Cardiac muscle cell (in vitro differentiated cells and primary cell): Measurements from ENCODE around the gene LCP1. TPM values are rescaled to one million over a fixed set of nuclear protein-coding genes. Genes with fewer than 3 reads are reported as not detected.

Source experiments
- DNase-seq, 2 donors: peaks; one replicate each; pipeline versions ENCODE4 v3.0.0 to v3.0.0-alpha.2; 2010 to 2017; ENCODE audit warnings: low read depth in 1 of 2, low spot score in 1 of 2
- H3K27ac ChIP-seq: fragments of 200-600 bp; sonication (generic); 2 replicates; pipeline ENCODE4 v1.5.1; 2016
- H3K27me3 ChIP-seq: fragments of 200-600 bp; sonication (generic); 2 replicates; pipeline ENCODE4 v1.6.0; 2016; ENCODE audit warnings: control low read depth
- H3K36me3 ChIP-seq: fragments of 200-600 bp; sonication (generic); 2 replicates; pipeline ENCODE4 v1.5.1; 2016; ENCODE audit warnings: control low read depth
- H3K4me1 ChIP-seq: fragments of 200-600 bp; sonication (generic); 2 replicates; pipeline ENCODE4 v1.8.1; 2017; ENCODE audit warnings: low read depth, mild to moderate bottlenecking, mixed run types
- H3K4me3 ChIP-seq: fragments of 200-600 bp; sonication (generic); 2 replicates; pipeline ENCODE4 v1.5.1; 2016; ENCODE audit warnings: mild to moderate bottlenecking
- H3K9me3 ChIP-seq: fragments of 200-600 bp; sonication (generic); 2 replicates; pipeline ENCODE4 v1.5.1; 2017; ENCODE audit warnings: low read depth, mild to moderate bottlenecking, control low read depth
- polyA plus RNA-seq: library from polyadenylated mRNA; unstranded; fragments of >200 nt; fragmentation: Nextera tagmentation; extraction: Ambion mirVana; gene quantifications from 2 replicates; pipeline ENCODE4 v1.2.1, GENCODE V29; 2016
- total RNA-seq: library from RNA; depleted of rRNA; stranded (reverse); fragments of >200 nt; gene quantifications from 2 replicates; pipeline ENCODE4 v1.2.3, GENCODE V29; 2016
- TF ChIP-seq, protein P1 (sequence below): IDR thresholded peaks from 2 replicates; pipeline ENCODE4 v1.5.1; 2012; ENCODE audit warnings: low read depth, mild to moderate bottlenecking, low read length

LCP1 gene
- total and polyA plus RNA-seq, 2 experiments from 2014 or later: 2.0 to 4.8 TPM

DNA sequence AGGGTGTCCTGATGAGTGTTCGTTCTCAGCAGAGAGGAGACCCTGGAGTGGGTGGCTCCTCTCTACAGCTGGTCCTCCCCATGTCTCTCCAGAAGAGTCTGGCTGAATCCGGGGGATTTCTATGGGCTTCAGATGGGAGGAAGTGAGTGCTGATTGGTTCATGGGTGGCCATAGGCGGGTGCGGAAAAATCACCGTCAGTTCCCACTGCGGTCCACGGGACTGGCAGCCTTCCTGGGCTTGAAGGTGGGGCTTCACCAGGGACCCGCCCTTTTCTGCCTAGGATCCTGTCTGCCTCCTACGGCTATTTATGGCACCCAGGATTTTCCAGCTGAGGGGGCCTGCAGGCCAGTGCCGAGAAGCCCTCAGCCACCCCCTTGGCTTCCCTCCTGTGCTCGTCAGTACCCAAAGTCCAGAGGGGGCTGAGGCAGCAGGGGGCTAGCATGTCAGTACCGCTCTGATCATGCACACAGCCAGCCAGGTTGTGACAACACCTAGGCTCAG is 95.5 kb downstream of the LCP1 start:
- H3K27ac ChIP-seq: no peak overlapping the region
- H3K36me3 ChIP-seq: no peaks in the 10 kb centered on the region
- no peaks in the 10 kb centered on the region for H3K27me3 ChIP-seq
- H3K4me1 ChIP-seq: no peaks in the 10 kb centered on the region
- DNase-seq: no peak
- TF ChIP-seq, protein P1, sequence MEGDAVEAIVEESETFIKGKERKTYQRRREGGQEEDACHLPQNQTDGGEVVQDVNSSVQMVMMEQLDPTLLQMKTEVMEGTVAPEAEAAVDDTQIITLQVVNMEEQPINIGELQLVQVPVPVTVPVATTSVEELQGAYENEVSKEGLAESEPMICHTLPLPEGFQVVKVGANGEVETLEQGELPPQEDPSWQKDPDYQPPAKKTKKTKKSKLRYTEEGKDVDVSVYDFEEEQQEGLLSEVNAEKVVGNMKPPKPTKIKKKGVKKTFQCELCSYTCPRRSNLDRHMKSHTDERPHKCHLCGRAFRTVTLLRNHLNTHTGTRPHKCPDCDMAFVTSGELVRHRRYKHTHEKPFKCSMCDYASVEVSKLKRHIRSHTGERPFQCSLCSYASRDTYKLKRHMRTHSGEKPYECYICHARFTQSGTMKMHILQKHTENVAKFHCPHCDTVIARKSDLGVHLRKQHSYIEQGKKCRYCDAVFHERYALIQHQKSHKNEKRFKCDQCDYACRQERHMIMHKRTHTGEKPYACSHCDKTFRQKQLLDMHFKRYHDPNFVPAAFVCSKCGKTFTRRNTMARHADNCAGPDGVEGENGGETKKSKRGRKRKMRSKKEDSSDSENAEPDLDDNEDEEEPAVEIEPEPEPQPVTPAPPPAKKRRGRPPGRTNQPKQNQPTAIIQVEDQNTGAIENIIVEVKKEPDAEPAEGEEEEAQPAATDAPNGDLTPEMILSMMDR: no peak
- no peaks in the 10 kb centered on the region for H3K9me3 ChIP-seq
- H3K4me3 ChIP-seq: no peak overlapping the region

DNA sequence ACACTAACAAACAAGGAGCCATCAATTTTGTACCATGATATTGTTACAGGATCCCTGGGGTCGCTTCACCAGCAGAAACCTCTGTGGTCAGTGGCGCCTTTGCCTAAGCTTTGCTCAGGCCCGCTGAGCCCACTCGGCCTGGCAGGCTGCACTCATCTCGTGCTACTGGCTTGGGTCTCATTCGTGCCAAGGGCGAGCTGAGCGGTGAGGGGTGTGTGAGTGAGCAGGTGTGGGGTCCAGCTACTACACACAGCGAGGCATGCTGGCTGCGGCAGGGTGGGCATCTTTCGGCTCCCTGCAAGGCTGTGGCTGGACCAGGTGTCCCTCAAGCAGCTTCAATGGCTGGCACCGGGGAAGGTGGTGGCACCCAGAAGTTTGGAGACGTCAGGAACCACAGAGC is 96.2 kb downstream of the LCP1 start:
- Histone ChIP-seq H3K4me1 (no peaks in the 10 kb centered on the region), H3K27ac (no peak overlapping the region), H3K9me3 (no peaks in the 10 kb centered on the region), H3K27me3 (no peaks in the 10 kb centered on the region), H3K4me3 (no peak overlapping the region), H3K36me3 (no peaks in the 10 kb centered on the region)
- no peak for DNase-seq
- TF ChIP-seq, protein P1: no peak

DNA sequence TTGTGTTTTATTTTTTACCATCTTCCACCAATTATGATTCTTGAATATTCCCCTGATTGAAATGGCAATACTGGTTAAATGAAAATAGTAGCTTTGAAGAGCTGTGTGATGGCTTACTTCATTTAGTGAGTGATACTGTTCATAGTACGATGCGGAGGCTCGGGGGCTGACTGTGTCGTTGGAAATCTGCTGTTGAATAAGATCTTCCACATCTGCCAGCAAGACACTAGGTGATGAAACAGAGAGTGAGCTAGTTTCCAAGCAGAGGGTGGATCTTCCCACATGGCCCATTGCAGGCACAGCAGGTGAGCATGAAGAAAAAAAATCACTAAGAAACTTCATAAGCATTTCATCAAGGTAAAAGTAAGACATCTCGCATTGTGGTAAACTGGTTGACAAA is 99.7 kb downstream of the LCP1 start:
- Histone ChIP-seq H3K27ac (no peak overlapping the region), H3K9me3 (no peaks in the 10 kb centered on the region), H3K4me3 (no peak overlapping the region), H3K36me3 (no peaks in the 10 kb centered on the region), H3K27me3 (no peaks in the 10 kb centered on the region), H3K4me1 (no peaks in the 10 kb centered on the region)
- TF ChIP-seq, protein P1: no peak
- no peak for DNase-seq

DNA sequence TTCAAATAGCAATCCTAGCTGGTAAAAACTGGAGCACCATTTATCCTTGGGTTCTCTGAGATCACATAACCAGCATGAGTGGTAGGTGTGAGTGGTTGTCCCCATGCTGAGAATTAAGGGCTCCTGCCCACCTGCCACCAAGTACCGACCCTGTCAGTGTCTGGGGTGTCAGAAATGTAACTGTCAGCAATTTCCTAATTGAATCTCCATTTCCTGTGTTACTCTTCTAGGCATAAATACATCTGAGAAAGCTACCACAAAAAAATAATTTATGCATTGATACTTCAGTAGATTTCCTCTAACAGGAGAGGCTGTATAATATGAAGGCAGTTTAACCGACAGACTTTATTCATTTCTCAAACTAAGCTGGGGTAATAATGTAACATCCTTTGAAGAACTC is 102.2 kb downstream of the LCP1 start:
- DNase-seq: no peak
- TF ChIP-seq, protein P1: no peak
- no peak overlapping the region for H3K4me3 ChIP-seq

DNA sequence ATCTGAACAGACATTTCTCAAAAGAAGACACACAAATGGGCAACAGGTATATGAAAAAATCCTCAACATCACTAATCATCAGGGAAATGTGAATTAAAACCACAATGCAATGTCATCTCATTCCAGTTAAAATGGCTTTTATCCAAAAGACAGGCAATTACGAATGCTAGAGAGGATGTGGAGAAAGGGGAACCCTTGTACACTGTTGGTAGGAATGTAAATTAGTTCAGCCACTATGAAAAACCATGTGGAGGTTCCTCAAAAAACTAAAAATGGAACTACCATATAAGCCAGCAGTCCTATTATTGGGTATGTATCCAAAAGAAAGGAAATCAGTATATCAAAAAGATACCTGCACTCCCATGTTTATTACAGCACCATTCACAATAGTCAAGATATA is 104.7 kb downstream of the LCP1 start:
- H3K4me3 ChIP-seq: no peak overlapping the region
- TF ChIP-seq, protein P1: no peak
- H3K4me1 ChIP-seq: no peaks in the 10 kb centered on the region
- H3K9me3 ChIP-seq: no peaks in the 10 kb centered on the region
- H3K36me3 ChIP-seq: no peaks in the 10 kb centered on the region
- no peak overlapping the region for H3K27ac ChIP-seq
- no peak for DNase-seq
- H3K27me3 ChIP-seq: no peaks in the 10 kb centered on the region

More for the DNA sequence above, 102.2 kb downstream of the LCP1 start:
- Histone ChIP-seq H3K36me3 (no peaks in the 10 kb centered on the region), H3K27ac (no peak overlapping the region), H3K4me1 (no peaks in the 10 kb centered on the region), H3K9me3 (no peaks in the 10 kb centered on the region), H3K27me3 (no peaks in the 10 kb centered on the region)

DNA sequence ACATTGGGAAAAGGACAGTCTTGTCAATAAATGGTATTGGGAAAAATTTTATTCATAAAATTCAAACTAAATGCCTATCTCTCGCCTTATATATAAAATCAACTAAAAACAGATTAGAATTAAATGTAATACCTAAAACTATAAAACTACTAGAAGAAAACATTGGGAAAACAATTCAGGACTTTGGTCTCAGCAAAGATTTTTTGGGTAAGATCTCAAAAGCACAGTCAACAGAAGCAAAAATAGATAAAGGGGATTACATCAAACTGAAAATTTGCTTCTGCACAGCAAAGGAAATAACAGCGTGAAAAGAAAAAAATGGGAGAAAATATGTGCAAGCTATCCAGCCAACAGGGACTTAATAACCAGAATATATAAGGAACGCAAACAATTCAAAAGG is 105.2 kb downstream of the LCP1 start:
- no peak overlapping the region for H3K4me3 ChIP-seq

More for the DNA sequence above, 105.2 kb downstream of the LCP1 start:
- H3K4me1 ChIP-seq: no peaks in the 10 kb centered on the region
- no peaks in the 10 kb centered on the region for H3K36me3 ChIP-seq
- TF ChIP-seq, protein P1: no peak
- H3K9me3 ChIP-seq: no peaks in the 10 kb centered on the region
- no peaks in the 10 kb centered on the region for H3K27me3 ChIP-seq
- DNase-seq: no peak
- no peak overlapping the region for H3K27ac ChIP-seq
